GM18868 (cell line): ENCODE measurements around the gene FNBP1.
A peak's percentile ranks its signal among the peaks of the same experiment; 100 is the strongest.

Experiments used
- ATAC-seq: cut with Tn5 transposase; IDR thresholded peaks from one replicate; pipeline ENCODE4 v1.9.1; 2021; ENCODE audit warnings: mild to moderate bottlenecking, moderate library complexity; ENCODE audit not compliant: unreplicated experiment

Gene FNBP1

GRCh38 chr9:130042885-130043653, at the start of gene FNBP1:
TSS of gene FNBP1 (minus strand) at chr9:130043189. CDS start at chr9:130042975, 214 bp downstream.
- ATAC-seq: peak; percentile 39

DNA sequence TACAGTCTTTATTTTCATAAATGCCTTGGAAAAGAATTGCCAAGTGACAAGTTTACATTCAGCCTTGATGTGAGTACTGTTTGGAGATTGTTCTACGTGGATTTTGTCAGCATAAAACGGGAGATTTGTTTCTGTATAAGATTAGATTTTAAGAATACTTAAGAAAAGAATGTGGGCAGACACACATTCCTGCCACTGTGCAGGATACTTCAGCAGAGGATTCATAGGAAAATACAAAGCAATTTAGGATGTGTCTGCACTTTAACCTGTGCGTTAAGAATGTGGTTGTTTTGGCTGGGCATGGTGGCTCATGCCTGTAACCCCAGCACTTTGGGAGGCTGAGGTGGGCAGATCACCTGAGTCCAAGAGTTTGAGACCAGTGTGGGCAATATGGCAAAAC, 47.9 kb upstream of the FNBP1 start:
- no peak for ATAC-seq

DNA sequence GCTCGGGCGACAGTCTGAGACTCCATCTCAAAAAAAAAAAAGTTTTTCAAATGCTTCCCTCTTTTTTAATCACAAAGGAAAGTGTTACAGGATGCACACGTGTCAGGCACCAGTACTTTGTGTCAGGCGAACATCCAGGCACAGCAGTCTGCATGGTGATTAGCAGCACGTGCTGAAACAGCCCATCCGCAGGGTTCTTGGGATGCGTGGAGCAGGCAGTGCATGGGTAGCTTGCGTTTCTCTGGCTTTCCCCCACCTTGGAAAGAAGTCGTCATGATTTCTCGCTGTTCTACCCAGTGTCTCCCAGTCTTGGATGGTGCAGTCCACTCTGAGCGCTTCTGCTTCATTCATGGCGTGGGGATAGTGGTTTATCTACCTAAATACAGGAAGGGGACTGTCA, 46.2 kb upstream of the FNBP1 start:
- ATAC-seq: no peak

DNA sequence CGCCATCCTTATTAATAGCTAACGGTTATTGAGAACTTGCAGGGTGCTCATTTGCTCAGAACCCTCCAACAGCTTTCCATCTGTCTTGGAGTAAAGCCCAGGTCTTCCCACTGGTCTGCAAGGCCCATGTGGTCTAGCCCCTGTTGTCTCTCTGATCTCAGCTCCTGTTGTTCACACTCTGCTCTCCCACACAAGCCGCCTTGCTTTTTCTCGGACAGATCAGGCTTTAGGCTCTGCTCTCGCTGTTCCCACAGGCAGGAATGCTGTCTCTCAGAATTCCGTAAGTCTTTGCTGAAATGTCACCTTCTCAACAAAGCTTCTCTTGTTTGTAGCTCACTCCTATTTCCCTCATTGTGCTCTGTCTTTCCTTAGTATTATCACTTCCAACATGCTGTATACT, 45.1 kb upstream of the FNBP1 start:
- ATAC-seq: no peak

DNA sequence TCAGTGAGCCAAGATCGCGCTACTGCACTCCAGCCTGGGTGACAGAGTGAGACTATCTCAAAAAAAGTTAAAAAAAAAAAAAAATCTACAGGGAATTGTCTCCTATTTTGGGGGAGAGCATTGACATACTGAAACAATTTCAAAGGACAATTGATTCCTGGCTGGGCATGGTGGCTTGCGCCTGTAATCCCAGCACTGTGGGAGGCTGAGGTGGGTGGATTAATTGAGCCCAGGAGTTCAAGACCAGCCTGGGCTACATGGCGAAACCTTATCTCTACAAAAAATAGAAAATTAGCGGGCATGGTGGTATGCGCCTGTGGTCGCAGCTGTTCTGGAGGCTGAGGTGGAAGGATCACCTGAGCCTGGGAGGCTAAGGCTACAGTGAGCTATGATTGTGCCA, 41.3 kb upstream of the FNBP1 start:
- no peak for ATAC-seq

DNA sequence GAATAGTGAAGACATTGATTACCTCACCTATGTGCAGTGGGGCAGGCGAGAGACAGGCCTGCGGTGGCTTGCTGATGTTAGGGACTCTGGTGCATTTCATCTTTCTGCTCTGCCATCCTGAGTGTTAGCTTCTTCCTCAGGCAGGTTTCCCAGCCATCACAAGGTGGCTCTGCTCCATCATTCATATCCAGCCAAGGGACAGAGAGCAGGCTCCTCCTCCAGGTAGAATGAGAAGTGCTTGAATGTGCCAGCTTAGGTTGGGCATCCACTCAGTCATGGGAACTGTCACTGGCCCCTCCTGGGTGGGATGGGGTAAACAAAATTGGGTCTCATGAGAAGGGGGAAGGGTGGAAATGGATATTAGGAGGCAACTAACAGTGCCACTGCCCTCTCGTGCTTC, 35.6 kb upstream of the FNBP1 start:
- no peak for ATAC-seq

GRCh38 chr9:130073373-130073772, 30.4 kb upstream of the FNBP1 start:
- no peak for ATAC-seq

- no peak for ATAC-seq
Observed at GRCh38 chr9:130072515-130073235, 29.7 kb upstream of the FNBP1 start.

DNA sequence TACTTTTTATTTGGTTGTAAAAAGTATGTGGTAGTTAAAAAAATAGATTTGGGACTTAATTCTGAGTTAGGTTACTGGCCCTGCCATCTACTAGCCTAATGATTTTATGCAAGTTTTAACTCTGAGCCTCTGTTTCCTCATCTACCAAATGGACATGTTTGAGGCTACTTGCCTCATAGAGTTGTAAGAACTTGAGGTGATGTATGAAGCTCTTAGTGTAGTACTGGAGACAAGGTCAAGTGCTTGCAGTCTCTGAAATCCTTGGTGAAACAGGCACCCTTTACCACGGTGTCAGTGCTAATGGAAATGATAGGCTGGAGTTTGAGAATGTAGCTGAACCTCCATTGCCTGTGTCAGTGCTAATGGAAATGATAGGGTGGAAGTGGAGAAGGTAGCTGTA, 26.1 kb upstream of the FNBP1 start:
- no peak for ATAC-seq

- ATAC-seq: no peak
Observed at GRCh38 chr9:130064621-130065020, 21.6 kb upstream of the FNBP1 start.

DNA sequence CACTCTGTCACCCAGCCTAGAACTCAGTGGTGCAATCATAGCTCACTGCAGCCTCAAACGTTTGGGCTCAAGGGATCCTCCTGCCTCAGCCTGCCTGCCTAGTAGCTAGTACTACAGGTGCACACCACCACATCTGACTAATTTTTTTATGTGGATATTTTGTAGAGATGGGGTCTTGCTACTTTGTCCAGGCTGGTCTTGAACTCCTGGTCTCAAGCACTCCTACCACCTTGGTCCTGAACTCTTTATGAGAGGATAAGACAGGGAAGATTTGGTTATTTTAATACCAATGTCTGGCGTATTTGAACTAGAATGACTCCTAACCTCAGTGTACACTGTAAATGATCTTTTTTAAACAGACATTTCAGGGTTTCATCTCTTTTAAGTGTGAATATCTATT, 19.8 kb upstream of the FNBP1 start:
- ATAC-seq: no peak

- no peak for ATAC-seq
Observed at GRCh38 chr9:130060296-130060695, 17.3 kb upstream of the FNBP1 start.

- ATAC-seq: no peak
Observed at GRCh38 chr9:130058887-130059286, 15.9 kb upstream of the FNBP1 start.

DNA sequence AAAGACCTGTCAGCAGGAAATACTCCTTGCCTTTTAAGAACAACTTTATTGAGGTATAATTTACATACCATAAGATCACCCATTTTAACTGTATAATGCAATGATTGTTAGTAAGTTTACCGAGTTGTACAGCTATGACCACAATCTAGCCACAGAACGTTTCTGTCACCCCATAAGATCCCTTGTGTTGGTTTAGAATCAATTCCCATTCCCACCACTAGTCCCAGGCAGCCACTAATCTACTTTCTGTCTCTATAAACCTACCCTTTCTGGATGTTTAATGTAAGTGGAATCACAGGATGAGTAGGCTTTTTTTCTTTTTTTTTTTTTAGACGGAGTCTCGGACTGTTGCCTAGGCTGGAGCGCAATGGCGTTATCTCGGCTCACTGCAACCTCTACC, 15.2 kb upstream of the FNBP1 start:
- ATAC-seq: no peak

DNA sequence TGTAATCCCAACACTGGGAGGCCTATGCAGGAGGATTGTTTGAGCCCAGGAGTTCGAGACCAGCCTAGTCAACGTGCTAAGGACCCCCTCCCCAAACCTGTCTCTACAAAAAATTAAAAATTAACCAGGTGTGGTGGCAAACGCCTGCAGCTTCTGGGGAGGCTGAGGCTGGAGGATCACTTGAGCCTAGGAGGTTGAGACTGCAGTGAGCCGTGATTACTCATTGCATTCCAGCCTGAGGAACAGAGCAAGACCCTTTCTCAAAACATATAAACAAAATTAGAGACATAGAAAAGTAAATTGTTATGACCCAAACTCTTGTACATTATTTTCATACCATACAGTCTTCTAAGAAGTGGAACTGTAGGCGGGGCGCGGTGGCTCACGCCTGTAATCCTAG, 11.8 kb upstream of the FNBP1 start:
- ATAC-seq: no peak

DNA sequence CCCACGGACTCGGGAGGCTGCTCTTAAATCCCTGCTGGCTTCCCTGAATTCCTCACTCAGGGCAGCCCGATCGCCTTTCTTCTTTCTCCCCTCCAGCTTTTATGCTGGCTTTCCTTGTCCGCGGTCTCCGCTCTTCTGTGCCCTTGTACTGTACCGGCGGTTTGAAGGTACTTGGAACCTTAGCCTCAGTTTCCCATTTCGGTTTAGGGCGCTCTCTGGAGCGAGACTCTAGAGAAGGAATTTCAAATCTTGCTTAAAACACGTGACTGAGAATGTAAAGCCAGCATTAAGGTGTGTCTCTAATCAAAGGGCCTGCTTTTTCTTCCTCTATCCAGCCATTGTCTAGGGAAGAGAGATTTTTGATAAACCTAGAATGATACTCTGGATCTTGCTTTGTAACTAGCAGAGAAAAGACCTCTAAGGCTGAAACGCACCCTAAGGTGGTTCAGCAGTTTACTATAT, 11.4 kb upstream of the FNBP1 start:
- ATAC-seq: no peak

- peak; percentile 79 for ATAC-seq
Observed at GRCh38 chr9:130053504-130054324, 10.7 kb upstream of the FNBP1 start, which contains the start of gene GPR107. TSS of gene GPR107 (plus strand) at chr9:130053906. CDS start at chr9:130053933, 27 bp downstream.

- no peak for ATAC-seq
Observed at GRCh38 chr9:130053109-130053503, 10.1 kb upstream of the FNBP1 start.

DNA sequence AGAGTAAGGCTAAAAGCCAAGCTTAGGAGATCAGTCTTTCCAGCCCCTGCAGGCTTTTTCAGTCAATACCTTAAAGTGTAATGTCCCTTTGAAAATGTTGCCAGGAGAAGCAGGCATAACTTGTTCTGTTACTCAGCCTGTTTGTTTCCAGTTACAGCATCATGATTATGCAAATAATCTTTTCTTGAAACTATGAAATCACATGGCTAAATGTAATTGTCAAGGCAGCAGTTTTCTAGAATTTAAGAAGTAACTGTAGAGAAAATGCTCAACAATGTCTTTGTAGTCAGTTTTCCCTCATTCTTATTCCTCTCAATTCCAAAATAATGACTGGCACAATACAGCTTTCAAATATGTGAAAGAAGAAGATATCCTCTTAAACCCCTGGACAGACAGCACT, 8.9 kb upstream of the FNBP1 start:
- ATAC-seq: no peak

- ATAC-seq: no peak
Observed at GRCh38 chr9:130050462-130050861, 7.5 kb upstream of the FNBP1 start.

- ATAC-seq: no peak
Observed at GRCh38 chr9:130049431-130050210, 6.6 kb upstream of the FNBP1 start.
